Measurements from ENCODE around the gene KLF9.

Gene KLF9

DNA sequence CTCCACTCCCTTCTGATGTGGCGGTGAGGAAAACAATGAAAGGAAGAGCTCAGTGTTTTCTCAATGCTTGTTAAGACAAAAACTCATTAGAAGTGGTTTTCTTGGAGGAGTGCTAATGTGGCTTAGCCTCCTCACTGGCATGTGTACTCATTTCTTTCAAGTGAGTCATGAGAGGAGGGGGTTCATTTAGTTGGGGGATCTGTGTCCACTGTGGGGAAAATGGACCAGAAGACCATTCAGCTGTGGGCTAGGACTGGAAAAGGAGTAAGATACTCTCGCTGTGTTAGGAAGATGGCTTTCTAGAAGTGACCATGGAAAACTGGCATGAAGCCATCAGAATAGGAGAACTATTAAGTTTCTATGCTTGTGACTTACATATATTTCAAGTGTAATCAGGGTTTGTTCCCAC, 23.5 kb downstream of the KLF9 start:
- TF ChIP-seq, protein P1, sequence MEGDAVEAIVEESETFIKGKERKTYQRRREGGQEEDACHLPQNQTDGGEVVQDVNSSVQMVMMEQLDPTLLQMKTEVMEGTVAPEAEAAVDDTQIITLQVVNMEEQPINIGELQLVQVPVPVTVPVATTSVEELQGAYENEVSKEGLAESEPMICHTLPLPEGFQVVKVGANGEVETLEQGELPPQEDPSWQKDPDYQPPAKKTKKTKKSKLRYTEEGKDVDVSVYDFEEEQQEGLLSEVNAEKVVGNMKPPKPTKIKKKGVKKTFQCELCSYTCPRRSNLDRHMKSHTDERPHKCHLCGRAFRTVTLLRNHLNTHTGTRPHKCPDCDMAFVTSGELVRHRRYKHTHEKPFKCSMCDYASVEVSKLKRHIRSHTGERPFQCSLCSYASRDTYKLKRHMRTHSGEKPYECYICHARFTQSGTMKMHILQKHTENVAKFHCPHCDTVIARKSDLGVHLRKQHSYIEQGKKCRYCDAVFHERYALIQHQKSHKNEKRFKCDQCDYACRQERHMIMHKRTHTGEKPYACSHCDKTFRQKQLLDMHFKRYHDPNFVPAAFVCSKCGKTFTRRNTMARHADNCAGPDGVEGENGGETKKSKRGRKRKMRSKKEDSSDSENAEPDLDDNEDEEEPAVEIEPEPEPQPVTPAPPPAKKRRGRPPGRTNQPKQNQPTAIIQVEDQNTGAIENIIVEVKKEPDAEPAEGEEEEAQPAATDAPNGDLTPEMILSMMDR (conservative IDR thresholded peaks at IDR 0.05; ENCODE audit: control insufficient read depth, insufficient read depth, low read depth, low read length) = no peak
- H3K4me3 ChIP-seq (ENCODE audit: control insufficient read depth, low read depth, low read length) = no peak overlapping the region
- DNase-seq (ENCODE audit: low read depth) = peak; percentile 57

- TF ChIP-seq, protein P1 (conservative IDR thresholded peaks at IDR 0.05; ENCODE audit: control insufficient read depth, insufficient read depth, low read depth, low read length) = no peak
- H3K4me3 ChIP-seq (ENCODE audit: control insufficient read depth, low read depth, low read length) = no peak overlapping the region
Measured at GRCh38 chr9:70389621-70390266, 24.7 kb downstream of the KLF9 start.

DNA sequence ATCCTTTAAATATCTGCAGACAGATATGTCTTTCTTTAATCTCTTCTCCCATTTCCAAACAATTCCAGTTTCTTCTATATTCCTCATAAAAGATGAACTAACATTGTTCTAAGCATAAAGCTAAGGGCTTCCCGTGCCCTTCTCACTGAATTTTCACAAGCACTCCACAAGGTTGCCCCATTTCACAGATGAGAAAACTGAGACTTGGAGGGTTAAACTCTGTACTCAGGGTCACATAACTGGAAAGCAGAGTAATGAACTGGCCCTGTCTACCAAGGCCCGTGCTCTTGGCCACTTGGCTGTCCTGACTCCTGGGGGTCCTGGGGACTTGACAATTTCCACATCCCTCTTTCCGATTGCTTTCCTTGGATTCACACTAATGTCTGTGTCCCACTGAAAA, 25.3 kb downstream of the KLF9 start:
- H3K4me3 ChIP-seq (ENCODE audit: control insufficient read depth, low read depth, low read length) = no peak overlapping the region
- TF ChIP-seq, protein P1 (conservative IDR thresholded peaks at IDR 0.05; ENCODE audit: control insufficient read depth, insufficient read depth, low read depth, low read length) = no peak
- DNase-seq (ENCODE audit: low read depth) = no peak

More at GRCh38 chr9:70389621-70390266, 24.7 kb downstream of the KLF9 start:
- peak; percentile 55 for DNase-seq (ENCODE audit: low read depth)

DNA sequence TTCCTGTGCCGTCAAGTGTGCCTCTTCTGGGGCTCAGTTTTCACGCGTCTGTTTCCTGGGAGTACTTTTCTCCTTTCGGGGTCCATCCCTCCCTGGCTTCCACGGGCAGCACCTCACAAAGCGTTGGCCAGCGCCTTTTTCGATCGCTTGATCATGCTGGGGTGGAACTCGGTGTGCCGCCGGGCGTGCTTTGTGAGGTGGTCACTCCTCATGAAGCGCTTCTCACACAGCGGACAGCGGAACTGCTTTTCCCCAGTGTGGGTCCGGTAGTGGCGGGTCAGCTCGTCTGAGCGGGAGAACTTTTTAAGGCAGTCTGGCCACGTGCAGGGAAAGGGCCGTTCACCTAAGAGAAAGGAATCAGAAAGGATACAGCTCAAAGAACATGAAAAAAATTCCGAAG, 26.8 kb downstream of the KLF9 start:
- TF ChIP-seq, protein P1 (conservative IDR thresholded peaks at IDR 0.05; ENCODE audit: control insufficient read depth, insufficient read depth, low read depth, low read length) = no peak
- DNase-seq (ENCODE audit: low read depth) = no peak
- H3K4me3 ChIP-seq (ENCODE audit: control insufficient read depth, low read depth, low read length) = no peak overlapping the region

GRCh38 chr9:70385426-70385825, 29.0 kb downstream of the KLF9 start:
- TF ChIP-seq, protein P1 (conservative IDR thresholded peaks at IDR 0.05; ENCODE audit: control insufficient read depth, insufficient read depth, low read depth, low read length) = no peak
- no peak for DNase-seq (ENCODE audit: low read depth)
- no peak overlapping the region for H3K4me3 ChIP-seq (ENCODE audit: control insufficient read depth, low read depth, low read length)

DNA sequence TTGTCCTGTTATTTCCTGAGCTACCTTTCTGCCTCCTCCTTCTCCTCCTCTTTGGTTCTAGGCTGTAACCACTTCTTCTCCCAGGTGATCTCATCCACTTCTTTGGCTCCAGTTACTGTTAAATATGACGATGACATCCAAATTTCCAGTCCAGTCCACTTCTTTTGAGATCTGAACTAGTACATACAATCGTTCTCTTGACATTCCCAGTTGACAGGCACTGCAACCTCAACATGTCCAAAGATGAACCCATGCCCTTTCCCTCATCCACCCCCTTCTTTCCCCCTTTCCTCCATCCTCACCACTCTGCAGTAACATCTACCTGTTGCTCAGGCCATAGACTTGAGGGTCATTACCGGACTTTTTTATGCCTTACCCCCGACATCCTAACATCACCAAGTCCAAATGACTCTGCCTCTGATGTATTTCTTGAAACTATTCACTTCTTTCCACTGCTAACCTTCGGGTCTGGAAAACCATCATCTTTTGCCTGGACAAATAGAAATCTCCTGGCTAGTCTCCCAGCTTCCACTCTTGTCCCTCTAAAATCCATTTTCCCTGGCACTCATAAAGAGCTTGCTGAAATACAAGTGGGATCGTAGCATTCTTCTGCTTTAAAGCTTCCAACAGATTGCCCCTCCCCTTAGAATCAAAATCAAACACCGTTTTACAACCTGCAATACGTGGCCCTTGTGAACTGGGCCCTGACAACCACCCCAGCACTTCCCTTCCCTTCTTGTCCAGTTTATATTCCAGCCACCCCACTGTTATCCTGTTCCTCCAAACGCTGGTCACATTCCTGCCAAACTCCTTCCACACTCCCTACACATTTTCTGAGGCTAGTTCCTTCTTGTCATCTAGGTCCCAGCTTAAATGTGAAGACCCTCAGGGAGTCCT, 31.5 kb downstream of the KLF9 start:
- H3K4me3 ChIP-seq (ENCODE audit: control insufficient read depth, low read depth, low read length) = no peak overlapping the region
- TF ChIP-seq, protein P1 (conservative IDR thresholded peaks at IDR 0.05; ENCODE audit: control insufficient read depth, insufficient read depth, low read depth, low read length) = no peak
- DNase-seq (ENCODE audit: low read depth) = no peak
